HEK293 (cell line): ENCODE results near the gene ZFHX3.
A peak's percentile ranks its signal among the peaks of the same experiment; 100 is the strongest.

Source experiments
- CTCF ChIA-PET: fragments of 350-600 bp; formaldehyde crosslinking; extraction: SDS; loops from one replicate; lab custom pipeline; 2021; ENCODE audit warnings: antibody characterized with exemption; lab: Yijun Ruan, JAX
- POLR2A ChIA-PET: fragments of 300-600 bp; formaldehyde crosslinking; extraction: SDS; loops from one replicate; lab custom pipeline; 2020; ENCODE audit warnings: antibody characterized with exemption, inconsistent platforms; lab: Yijun Ruan, JAX
- H3K27ac ChIP-seq: fragments of 200-500 bp; sonication (Bioruptor generic); 2 replicates; pipeline ENCODE4 v1.5.1; 2014; ENCODE audit warnings: low read depth, low read length, control low read depth, inconsistent platforms; ENCODE audit errors: extremely low read depth
- H3K36me3 ChIP-seq, 2 experiments: fragments of 200-500 bp in 1 of 2; sonication (Bioruptor generic) in 1 of 2; 1 replicate in 1 of 2; 2 replicates in 1 of 2; pipeline ENCODE4 v1.5.1; 2014 to 2017; ENCODE audit warnings: inconsistent platforms in 2 of 2, low read length in 2 of 2; ENCODE audit not compliant: control insufficient read depth in 2 of 2, insufficient read depth in 1 of 2
- H3K4me1 ChIP-seq: fragments of 200-500 bp; sonication (Bioruptor generic); 2 replicates; pipeline ENCODE4 v1.5.1; 2014; ENCODE audit warnings: mild to moderate bottlenecking, low read length, inconsistent platforms; ENCODE audit not compliant: control insufficient read depth, insufficient read depth
- H3K4me3 ChIP-seq: 2 replicates; pipeline ENCODE4 v1.5.1; 2011; ENCODE audit warnings: low read depth, mild to moderate bottlenecking, control low read depth, low read length, moderate library complexity
- H3K9me3 ChIP-seq: fragments of 200-500 bp; sonication (Bioruptor generic); 2 replicates; pipeline ENCODE4 v1.5.1; 2014; ENCODE audit warnings: low read depth, low read length, inconsistent platforms; ENCODE audit not compliant: control insufficient read depth, insufficient read depth
- MZF1 ChIP-seq: fragments of 450-650 bp; formaldehyde crosslinking; IDR thresholded peaks from 2 replicates; pipeline ENCODE4 v1.5.1; 2017; ENCODE audit warnings: missing biosample characterization, missing genetic modification characterization, borderline replicate concordance
- TRIM28 ChIP-seq: IDR thresholded peaks from 2 replicates; pipeline ENCODE4 v1.6.1; 2011; ENCODE audit warnings: low read length, control low read depth, borderline replicate concordance
- ZBTB44 ChIP-seq: fragments of 450-650 bp; IDR thresholded peaks from 2 replicates; pipeline ENCODE4 v1.5.1; 2018; ENCODE audit warnings: missing biosample characterization, mild to moderate bottlenecking, missing genetic modification characterization
- ZNF169 ChIP-seq: fragments of 450-650 bp; formaldehyde crosslinking; IDR thresholded peaks from 2 replicates; pipeline ENCODE4 v1.5.1; 2016; ENCODE audit warnings: missing biosample characterization, missing genetic modification characterization
- ZNF214 ChIP-seq: fragments of 450-650 bp; formaldehyde crosslinking; IDR thresholded peaks from 2 replicates; pipeline ENCODE4 v1.5.1; 2017; ENCODE audit warnings: missing biosample characterization, mild to moderate bottlenecking, missing genetic modification characterization, borderline replicate concordance
- ZNF311 ChIP-seq: fragments of 450-650 bp; formaldehyde crosslinking; IDR thresholded peaks from 2 replicates; pipeline ENCODE4 v1.5.1; 2017; ENCODE audit warnings: missing biosample characterization, missing genetic modification characterization, borderline replicate concordance
- ZNF544 ChIP-seq: fragments of 450-650 bp; formaldehyde crosslinking; IDR thresholded peaks from 2 replicates; pipeline ENCODE4 v1.5.0; 2017; ENCODE audit warnings: missing biosample characterization, missing genetic modification characterization
- ZNF600 ChIP-seq: fragments of 450-650 bp; formaldehyde crosslinking; IDR thresholded peaks from 2 replicates; pipeline ENCODE4 v1.5.1; 2016; ENCODE audit warnings: missing biosample characterization, missing genetic modification characterization
- ZNF664 ChIP-seq: fragments of 450-650 bp; formaldehyde crosslinking; IDR thresholded peaks from 2 replicates; pipeline ENCODE4 v1.5.1; 2016; ENCODE audit warnings: missing biosample characterization, missing genetic modification characterization
- ZNF792 ChIP-seq: fragments of 450-650 bp; formaldehyde crosslinking; IDR thresholded peaks from 2 replicates; pipeline ENCODE4 v1.5.1; 2016; ENCODE audit warnings: missing biosample characterization, missing genetic modification characterization
- ZXDB ChIP-seq: fragments of 450-650 bp; formaldehyde crosslinking; IDR thresholded peaks from 2 replicates; pipeline ENCODE4 v1.5.1; 2016; ENCODE audit warnings: missing biosample characterization, missing genetic modification characterization
- TF ChIP-seq, protein P1 (sequence below): fragments of 450-650 bp; formaldehyde crosslinking; IDR thresholded peaks from 2 replicates; pipeline ENCODE4 v1.5.1; 2017; ENCODE audit warnings: missing biosample characterization, missing genetic modification characterization
- TF ChIP-seq, protein P2 (sequence below): fragments of 450-650 bp; formaldehyde crosslinking; IDR thresholded peaks from 2 replicates; pipeline ENCODE4 v1.5.1; 2016; ENCODE audit warnings: missing biosample characterization, missing genetic modification characterization

ZFHX3 gene

DNA sequence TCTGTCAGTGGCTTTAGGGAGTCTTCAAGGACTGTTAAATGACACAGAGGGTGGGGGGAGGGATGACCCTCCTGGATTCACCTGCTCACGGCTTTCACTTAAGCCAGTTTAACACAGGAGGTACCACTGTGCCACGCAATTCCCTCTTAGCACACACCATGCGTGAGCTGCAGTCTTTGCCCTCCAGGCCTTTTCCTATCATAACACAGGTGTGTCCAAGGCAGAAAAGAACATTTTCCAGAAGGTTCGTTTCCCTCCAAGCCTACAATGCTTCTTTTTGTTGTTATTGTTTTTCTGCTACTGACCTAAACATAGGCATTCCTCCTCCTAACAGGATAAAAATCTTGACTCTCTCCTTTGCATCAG, 1.1 kb downstream of the ZFHX3 start:
- no peaks in the 10 kb centered on the region for H3K9me3 ChIP-seq
- CTCF ChIA-PET, result interaction anchor here (0.7 to 1.4 kb wide), 7 partner anchors 15 to 491 kb away, joined by 3 to 5 read pairs (median 3); no protein-coding TSS in a partner anchor
- H3K27ac ChIP-seq, result peak overlapping the region; percentile 92; the same call in 1 of the 2 replicates
- no peak overlapping the region for H3K4me3 ChIP-seq
- no peak for TF ChIP-seq ZNF214 (tag by site-specific recombination)
- TF ChIP-seq ZBTB44 (tag by site-specific recombination), result peak; percentile 37; the same call in 1 of the 2 replicates
- TF ChIP-seq, all 188 proteins: peak for 1
- no peaks in the 10 kb centered on the region for H3K36me3 ChIP-seq
- POLR2A ChIA-PET, result interaction anchor here (0.5 to 1.7 kb wide), 4 partner anchors 9 to 593 kb away, joined by 3 to 6 read pairs (median 4); no protein-coding TSS in a partner anchor
- peaks cover 42% of the 10 kb centered on the region for H3K4me1 ChIP-seq

DNA sequence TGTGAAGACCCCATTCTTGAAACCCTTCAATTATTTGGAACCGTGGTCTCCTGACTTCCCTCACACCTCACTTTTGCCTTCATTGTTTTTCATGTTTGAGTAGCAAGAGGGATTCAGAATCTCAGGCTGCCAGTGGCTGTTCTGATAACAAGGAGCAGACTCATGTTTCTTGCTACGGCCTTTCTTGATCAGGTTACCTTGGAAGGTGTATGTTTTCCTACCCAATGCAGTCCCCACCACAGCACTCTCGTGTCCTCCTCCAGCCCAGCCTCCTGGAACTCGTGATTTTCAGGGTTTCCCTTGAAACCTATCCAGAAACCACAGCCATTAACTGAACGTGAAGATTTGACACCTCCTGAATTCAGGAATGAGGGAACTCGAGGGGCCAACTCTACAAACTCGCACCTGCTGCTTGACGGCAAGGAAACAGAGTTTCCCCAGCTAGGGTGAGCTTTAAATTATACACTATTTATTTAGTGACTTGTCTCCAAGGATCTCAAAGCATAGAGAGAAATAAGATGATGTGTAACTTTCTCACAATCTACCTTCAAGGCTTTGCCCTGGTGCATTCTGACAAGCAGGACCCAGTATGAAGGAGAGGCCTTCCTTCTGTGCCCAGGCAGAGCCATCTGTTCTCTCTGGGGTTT, 1.6 kb downstream of the ZFHX3 start:
- Histone ChIP-seq H3K4me3 (no peak overlapping the region), H3K9me3 (no peaks in the 10 kb centered on the region), H3K27ac (peak overlapping the region; percentile 92; the same call in 1 of the 2 replicates), H3K4me1 (peaks cover 42% of the 10 kb centered on the region), H3K36me3 (no peaks in the 10 kb centered on the region)
- POLR2A ChIA-PET, result interaction anchor here (0.8 to 1.7 kb wide), 2 partner anchors 8 to 78 kb away, joined by 3 to 6 read pairs; no protein-coding TSS in a partner anchor
- TF ChIP-seq, protein P1, sequence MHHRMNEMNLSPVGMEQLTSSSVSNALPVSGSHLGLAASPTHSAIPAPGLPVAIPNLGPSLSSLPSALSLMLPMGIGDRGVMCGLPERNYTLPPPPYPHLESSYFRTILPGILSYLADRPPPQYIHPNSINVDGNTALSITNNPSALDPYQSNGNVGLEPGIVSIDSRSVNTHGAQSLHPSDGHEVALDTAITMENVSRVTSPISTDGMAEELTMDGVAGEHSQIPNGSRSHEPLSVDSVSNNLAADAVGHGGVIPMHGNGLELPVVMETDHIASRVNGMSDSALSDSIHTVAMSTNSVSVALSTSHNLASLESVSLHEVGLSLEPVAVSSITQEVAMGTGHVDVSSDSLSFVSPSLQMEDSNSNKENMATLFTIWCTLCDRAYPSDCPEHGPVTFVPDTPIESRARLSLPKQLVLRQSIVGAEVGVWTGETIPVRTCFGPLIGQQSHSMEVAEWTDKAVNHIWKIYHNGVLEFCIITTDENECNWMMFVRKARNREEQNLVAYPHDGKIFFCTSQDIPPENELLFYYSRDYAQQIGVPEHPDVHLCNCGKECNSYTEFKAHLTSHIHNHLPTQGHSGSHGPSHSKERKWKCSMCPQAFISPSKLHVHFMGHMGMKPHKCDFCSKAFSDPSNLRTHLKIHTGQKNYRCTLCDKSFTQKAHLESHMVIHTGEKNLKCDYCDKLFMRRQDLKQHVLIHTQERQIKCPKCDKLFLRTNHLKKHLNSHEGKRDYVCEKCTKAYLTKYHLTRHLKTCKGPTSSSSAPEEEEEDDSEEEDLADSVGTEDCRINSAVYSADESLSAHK (tag by site-specific recombination), result peak; percentile 59; the same call in 1 of the 2 replicates
- TF ChIP-seq ZNF544, result no peak
- TF ChIP-seq TRIM28, result 0 out of 2 replicates have a peak, but pooled peaks have one; percentile 32
- TF ChIP-seq MZF1 (tag by site-specific recombination), result no peak
- no peak for TF ChIP-seq ZXDB (tag by site-specific recombination)
- peak; percentile 72 for TF ChIP-seq ZNF664 (tag by site-specific recombination)
- TF ChIP-seq ZNF600 (tag by site-specific recombination), result peak; percentile 46
- TF ChIP-seq ZNF792 (tag by site-specific recombination), result no peak
- no peak for TF ChIP-seq ZNF169
- CTCF ChIA-PET, result interaction anchor here (0.7 to 1.2 kb wide), 3 partner anchors 17 to 120 kb away, joined by 3 read pairs; no protein-coding TSS in a partner anchor

DNA sequence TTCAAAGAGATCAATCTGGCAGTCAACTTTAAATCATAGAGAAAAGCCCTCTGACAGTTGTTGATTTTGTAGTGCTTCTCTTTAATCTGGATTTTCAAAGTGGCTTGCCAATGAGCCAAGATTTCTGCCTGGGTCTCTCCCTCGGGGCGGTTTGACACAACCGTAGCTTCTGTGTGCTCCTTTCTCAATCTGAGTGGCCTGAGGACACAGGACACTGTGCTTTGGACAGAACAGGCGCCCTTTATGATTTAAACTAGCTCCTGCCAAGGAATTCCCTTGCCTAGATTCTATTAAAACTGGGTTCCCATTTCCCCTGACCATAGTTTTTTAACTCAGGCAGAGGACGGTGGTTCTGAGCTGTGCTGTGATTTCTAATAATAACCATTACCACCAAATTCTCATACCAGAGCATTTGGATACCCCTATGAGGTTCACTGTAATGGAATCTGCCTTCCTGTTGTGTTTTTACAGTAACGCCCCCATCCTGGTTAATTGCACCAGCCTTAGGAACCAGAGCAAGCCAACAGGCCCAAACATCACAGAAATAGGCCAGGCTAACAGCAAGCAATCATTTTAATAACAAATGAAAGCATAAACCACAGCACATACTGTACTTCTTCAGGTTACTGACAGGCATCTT, 4.0 kb downstream of the ZFHX3 start:
- no peaks in the 10 kb centered on the region for H3K36me3 ChIP-seq
- TF ChIP-seq ZNF311, result no peak
- TF ChIP-seq, protein P2, sequence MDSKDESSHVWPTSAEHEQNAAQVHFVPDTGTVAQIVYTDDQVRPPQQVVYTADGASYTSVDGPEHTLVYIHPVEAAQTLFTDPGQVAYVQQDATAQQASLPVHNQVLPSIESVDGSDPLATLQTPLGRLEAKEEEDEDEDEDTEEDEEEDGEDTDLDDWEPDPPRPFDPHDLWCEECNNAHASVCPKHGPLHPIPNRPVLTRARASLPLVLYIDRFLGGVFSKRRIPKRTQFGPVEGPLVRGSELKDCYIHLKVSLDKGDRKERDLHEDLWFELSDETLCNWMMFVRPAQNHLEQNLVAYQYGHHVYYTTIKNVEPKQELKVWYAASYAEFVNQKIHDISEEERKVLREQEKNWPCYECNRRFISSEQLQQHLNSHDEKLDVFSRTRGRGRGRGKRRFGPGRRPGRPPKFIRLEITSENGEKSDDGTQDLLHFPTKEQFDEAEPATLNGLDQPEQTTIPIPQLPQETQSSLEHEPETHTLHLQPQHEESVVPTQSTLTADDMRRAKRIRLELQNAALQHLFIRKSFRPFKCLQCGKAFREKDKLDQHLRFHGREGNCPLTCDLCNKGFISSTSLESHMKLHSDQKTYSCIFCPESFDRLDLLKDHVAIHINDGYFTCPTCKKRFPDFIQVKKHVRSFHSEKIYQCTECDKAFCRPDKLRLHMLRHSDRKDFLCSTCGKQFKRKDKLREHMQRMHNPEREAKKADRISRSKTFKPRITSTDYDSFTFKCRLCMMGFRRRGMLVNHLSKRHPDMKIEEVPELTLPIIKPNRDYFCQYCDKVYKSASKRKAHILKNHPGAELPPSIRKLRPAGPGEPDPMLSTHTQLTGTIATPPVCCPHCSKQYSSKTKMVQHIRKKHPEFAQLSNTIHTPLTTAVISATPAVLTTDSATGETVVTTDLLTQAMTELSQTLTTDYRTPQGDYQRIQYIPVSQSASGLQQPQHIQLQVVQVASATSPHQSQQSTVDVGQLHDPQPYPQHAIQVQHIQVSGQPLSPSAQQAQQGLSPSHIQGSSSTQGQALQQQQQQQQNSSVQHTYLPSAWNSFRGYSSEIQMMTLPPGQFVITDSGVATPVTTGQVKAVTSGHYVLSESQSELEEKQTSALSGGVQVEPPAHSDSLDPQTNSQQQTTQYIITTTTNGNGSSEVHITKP, result peak; percentile 83
- H3K4me3 ChIP-seq, result no peak overlapping the region
- no peaks in the 10 kb centered on the region for H3K9me3 ChIP-seq
- POLR2A ChIA-PET, result no interaction called here
- peaks cover 29% of the 10 kb centered on the region for H3K4me1 ChIP-seq
- CTCF ChIA-PET, result interaction anchor here (0.6 kb wide), 1 partner anchor 197 kb away, joined by 3 read pairs; no protein-coding TSS in a partner anchor
- no peak overlapping the region for H3K27ac ChIP-seq
